Upper lobe of left lung (tissue), 4 donors: Measurements from ENCODE around the gene PBLD.

Experiments used
- EP300 ChIP-seq, 4 donors: sonication (generic); formaldehyde crosslinking; IDR thresholded peaks; one replicate each; pipeline ENCODE4 v1.5.1; 2017; ENCODE audit warnings: antibody characterized with exemption in 4 of 4, control low read depth in 2 of 4
- POLR2A ChIP-seq, 4 donors: fragments of 450-650 bp; IDR thresholded peaks; one replicate each; pipeline ENCODE4 v1.5.1; 2016 to 2017; ENCODE audit warnings: antibody characterized with exemption in 4 of 4, mild to moderate bottlenecking in 2 of 4
- POLR2AphosphoS5 ChIP-seq, 2 donors: sonication (generic); formaldehyde crosslinking; IDR thresholded peaks; one replicate each; pipeline ENCODE4 v1.5.1; 2017; ENCODE audit warnings: antibody characterized with exemption in 2 of 2
- TF ChIP-seq, protein P1 (sequence below), 6 experiments: fragments of 450-650 bp in 4 of 6; fragments of 200-600 bp in 2 of 6; sonication (generic) in 2 of 6; IDR thresholded peaks; one replicate each; pipeline ENCODE4 v1.5.1; 2016 to 2019; ENCODE audit warnings: antibody characterized with exemption in 6 of 6

DNA sequence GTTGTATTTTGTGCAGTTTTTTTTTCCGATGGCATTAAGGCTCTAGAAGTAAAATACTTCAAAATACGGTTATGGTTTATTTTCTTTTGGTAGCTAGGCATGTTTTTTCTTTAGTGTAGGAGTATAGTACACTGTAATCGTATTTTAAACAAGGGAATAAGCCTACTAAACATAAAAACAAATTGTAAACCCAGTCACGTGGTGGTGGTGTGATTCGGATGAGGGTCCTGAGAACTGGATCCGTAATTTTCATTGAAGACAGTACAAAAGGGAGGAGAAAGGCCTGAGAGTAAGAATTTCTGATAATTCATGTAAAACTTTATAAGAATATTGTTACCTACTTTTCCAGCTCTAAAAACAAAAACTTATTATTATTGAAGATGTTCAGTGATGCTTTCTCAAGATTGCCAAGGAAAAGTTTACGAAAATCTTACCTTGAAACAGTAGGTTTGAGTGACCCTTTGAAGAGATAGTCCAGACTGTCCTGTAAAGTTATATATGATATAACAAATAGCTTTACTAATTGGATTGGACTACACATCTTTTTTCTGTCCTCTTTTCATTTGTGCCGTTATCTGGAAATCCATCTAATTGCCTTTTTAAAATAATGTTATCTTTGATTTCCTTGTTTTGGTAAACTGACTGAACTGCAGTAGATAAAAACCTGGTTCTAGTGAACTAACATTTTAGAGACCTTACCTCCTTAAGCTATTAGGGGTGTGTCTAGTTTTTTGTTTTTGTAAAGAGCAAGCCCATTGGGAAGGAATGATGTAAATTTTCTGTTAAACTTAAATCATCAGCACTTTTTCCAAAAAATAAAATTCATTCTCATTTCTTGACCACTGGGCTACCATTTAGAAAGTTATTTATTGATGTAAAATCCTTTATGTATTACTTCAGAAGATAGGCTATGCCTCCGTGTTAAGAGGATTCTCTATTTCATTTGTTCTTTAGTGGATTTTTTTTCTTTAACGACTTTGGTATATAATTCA is 1.0 kb upstream of the PBLD start:
- TF ChIP-seq POLR2AphosphoS5 (IDR thresholded peaks at IDR 0.05) (no peak), EP300 (IDR thresholded peaks at IDR 0.05) (no peak), POLR2A (IDR thresholded peaks at IDR 0.05) (no peak)
- TF ChIP-seq, protein P1, sequence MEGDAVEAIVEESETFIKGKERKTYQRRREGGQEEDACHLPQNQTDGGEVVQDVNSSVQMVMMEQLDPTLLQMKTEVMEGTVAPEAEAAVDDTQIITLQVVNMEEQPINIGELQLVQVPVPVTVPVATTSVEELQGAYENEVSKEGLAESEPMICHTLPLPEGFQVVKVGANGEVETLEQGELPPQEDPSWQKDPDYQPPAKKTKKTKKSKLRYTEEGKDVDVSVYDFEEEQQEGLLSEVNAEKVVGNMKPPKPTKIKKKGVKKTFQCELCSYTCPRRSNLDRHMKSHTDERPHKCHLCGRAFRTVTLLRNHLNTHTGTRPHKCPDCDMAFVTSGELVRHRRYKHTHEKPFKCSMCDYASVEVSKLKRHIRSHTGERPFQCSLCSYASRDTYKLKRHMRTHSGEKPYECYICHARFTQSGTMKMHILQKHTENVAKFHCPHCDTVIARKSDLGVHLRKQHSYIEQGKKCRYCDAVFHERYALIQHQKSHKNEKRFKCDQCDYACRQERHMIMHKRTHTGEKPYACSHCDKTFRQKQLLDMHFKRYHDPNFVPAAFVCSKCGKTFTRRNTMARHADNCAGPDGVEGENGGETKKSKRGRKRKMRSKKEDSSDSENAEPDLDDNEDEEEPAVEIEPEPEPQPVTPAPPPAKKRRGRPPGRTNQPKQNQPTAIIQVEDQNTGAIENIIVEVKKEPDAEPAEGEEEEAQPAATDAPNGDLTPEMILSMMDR (IDR thresholded peaks at IDR 0.05) = no peak
